Mesenchymal stem cell (in vitro differentiated cells and primary cell): ENCODE results near the gene TANC1.
A peak's percentile ranks its signal among the peaks of the same experiment; 100 is the strongest.

ENCODE experiments used
- DNase-seq: peaks from one replicate; pipeline ENCODE4 v3.0.0-alpha.2; 2013
- H2AFZ ChIP-seq: one replicate; pipeline ENCODE4 v1.6.1; 2013; ENCODE audit warnings: low read depth, mild to moderate bottlenecking, control low read depth, inconsistent platforms, low read length, moderate library complexity
- H2AK5ac ChIP-seq: 2 replicates; pipeline ENCODE4 v1.6.1; 2013; ENCODE audit warnings: low read length, moderate library complexity, mild to moderate bottlenecking, inconsistent platforms; ENCODE audit not compliant: severe bottlenecking
- H2BK120ac ChIP-seq: one replicate; pipeline ENCODE4 v1.6.1; 2013; ENCODE audit warnings: low read depth, mild to moderate bottlenecking, inconsistent platforms, low read length, moderate library complexity
- H2BK12ac ChIP-seq, 2 experiments: one replicate each; pipeline ENCODE4 v1.6.1; 2013; ENCODE audit warnings: inconsistent platforms in 2 of 2, low read length in 2 of 2, mild to moderate bottlenecking in 2 of 2, moderate library complexity in 2 of 2, control low read depth in 1 of 2
- H2BK15ac ChIP-seq: one replicate; pipeline ENCODE4 v1.6.1; 2013; ENCODE audit warnings: mild to moderate bottlenecking, low read depth, inconsistent platforms; ENCODE audit not compliant: poor library complexity, severe bottlenecking
- H2BK5ac ChIP-seq: 2 replicates; pipeline ENCODE4 v1.6.1; 2013; ENCODE audit warnings: low read depth, mild to moderate bottlenecking, low read length, control low read depth, inconsistent platforms; ENCODE audit not compliant: poor library complexity, severe bottlenecking
- H3K14ac ChIP-seq, 2 experiments: one replicate each; pipeline ENCODE4 v1.6.1; 2013; ENCODE audit warnings: inconsistent platforms in 2 of 2, low read length in 2 of 2, control low read depth in 1 of 2, mild to moderate bottlenecking in 1 of 2, moderate library complexity in 1 of 2
- H3K18ac ChIP-seq, 2 experiments: one replicate each; pipeline ENCODE4 v1.6.1; 2013; ENCODE audit warnings: inconsistent platforms in 2 of 2, low read length in 2 of 2, control low read depth in 1 of 2, low read depth in 1 of 2, mild to moderate bottlenecking in 1 of 2
- H3K23ac ChIP-seq, 2 experiments: one replicate each; pipeline ENCODE4 v1.6.1; 2013; ENCODE audit warnings: inconsistent platforms in 2 of 2, low read length in 2 of 2, mild to moderate bottlenecking in 2 of 2, moderate library complexity in 2 of 2, control low read depth in 1 of 2
- H3K27ac ChIP-seq: 2 replicates; pipeline ENCODE4 v1.5.1; 2013; ENCODE audit warnings: mild to moderate bottlenecking, moderate library complexity, low read length, control low read depth, inconsistent platforms; ENCODE audit not compliant: poor library complexity, severe bottlenecking
- H3K27me3 ChIP-seq, 2 experiments: 2 replicates each; pipeline versions ENCODE4 v1.6.1 to v1.7.0; 2013; ENCODE audit warnings: low read length in 2 of 2, mild to moderate bottlenecking in 2 of 2, moderate library complexity in 2 of 2, control low read depth in 1 of 2, inconsistent platforms in 1 of 2; ENCODE audit not compliant: control insufficient read depth in 1 of 2, insufficient read depth in 1 of 2
- H3K36me3 ChIP-seq, 2 experiments: 2 replicates each; pipeline versions ENCODE4 v1.6.1 to v1.7.0; 2013; ENCODE audit warnings: low read length in 2 of 2, control low read depth in 1 of 2, inconsistent platforms in 1 of 2, low read depth in 1 of 2, mild to moderate bottlenecking in 1 of 2; ENCODE audit not compliant: insufficient read depth in 2 of 2, control insufficient read depth in 1 of 2
- H3K4ac ChIP-seq, 2 experiments: one replicate each; pipeline ENCODE4 v1.6.1; 2013; ENCODE audit warnings: inconsistent platforms in 2 of 2, low read length in 2 of 2, mild to moderate bottlenecking in 2 of 2, moderate library complexity in 2 of 2, control low read depth in 1 of 2, low read depth in 1 of 2
- H3K4me1 ChIP-seq: 2 replicates; pipeline ENCODE4 v1.6.1; 2013; ENCODE audit warnings: low read depth, low read length, control low read depth; ENCODE audit not compliant: control insufficient read depth, insufficient read depth
- H3K4me2 ChIP-seq: 2 replicates; pipeline ENCODE4 v1.6.1; 2013; ENCODE audit warnings: low read length, mild to moderate bottlenecking, inconsistent platforms; ENCODE audit not compliant: poor library complexity, severe bottlenecking
- H3K4me3 ChIP-seq, 2 experiments: 2 replicates each; pipeline versions ENCODE4 v1.5.1 to v1.7.0; 2013; ENCODE audit warnings: low read length in 2 of 2, mild to moderate bottlenecking in 2 of 2, control low read depth in 1 of 2, low read depth in 1 of 2; ENCODE audit not compliant: insufficient read depth in 1 of 2
- H3K79me1 ChIP-seq: replicated peaks from 2 replicates; pipeline ENCODE4 v1.6.1; 2013; ENCODE audit warnings: mild to moderate bottlenecking, control low read depth, low read length, inconsistent platforms; ENCODE audit not compliant: poor library complexity, severe bottlenecking
- H3K9ac ChIP-seq: 2 replicates; pipeline ENCODE4 v1.7.0; 2013; ENCODE audit warnings: mild to moderate bottlenecking, low read length, moderate library complexity
- H3K9me3 ChIP-seq: 2 replicates; pipeline ENCODE4 v1.7.0; 2013; ENCODE audit warnings: mild to moderate bottlenecking, low read length; ENCODE audit not compliant: control insufficient read depth
- H4K8ac ChIP-seq: one replicate; pipeline ENCODE4 v1.6.1; 2013; ENCODE audit warnings: inconsistent platforms, mild to moderate bottlenecking, low read length, moderate library complexity
- H4K91ac ChIP-seq: one replicate; pipeline ENCODE4 v1.6.1; 2013; ENCODE audit warnings: mild to moderate bottlenecking, low read length, inconsistent platforms
- WGBS: methylation state at CpG from one replicate; pipeline ENCODE4 v1.1.7; 2013; ENCODE audit warnings: mixed read lengths; 5-methylcytosine and 5-hydroxymethylcytosine counted together

The TANC1 gene

GRCh38 chr2:158936978-158937377 lies 31.5 kb upstream of the TANC1 start:
- no peaks in the 10 kb centered on the region for H3K27me3 ChIP-seq
- no peaks in the 10 kb centered on the region for H3K79me1 ChIP-seq
- H2BK5ac ChIP-seq, result no peak overlapping the region
- peak overlapping the region; percentile 11 for H3K27ac ChIP-seq
- no peaks in the 10 kb centered on the region for H3K9me3 ChIP-seq
- H3K4me3 ChIP-seq, result no peak overlapping the region
- H4K91ac ChIP-seq, result no peak overlapping the region
- H2BK120ac ChIP-seq, result no peak overlapping the region
- 0% methylated on average over 1 of the region's 2 CpGs for WGBS
- DNase-seq, result peak; percentile 95
- H3K36me3 ChIP-seq, result no peaks in the 10 kb centered on the region
- H3K18ac ChIP-seq, result no peak overlapping the region
- H3K14ac ChIP-seq, result no peak overlapping the region
- H3K4ac ChIP-seq, result no peak overlapping the region
- no peaks in the 10 kb centered on the region for H3K4me1 ChIP-seq
- H3K9ac ChIP-seq, result peak overlapping the region; percentile 8
- no peak overlapping the region for H2AFZ ChIP-seq
- H2BK15ac ChIP-seq, result no peak overlapping the region
- no peak overlapping the region for H3K4me2 ChIP-seq
- peak overlapping the region; percentile 42 for H4K8ac ChIP-seq
- no peak overlapping the region for H3K23ac ChIP-seq
- no peak overlapping the region for H2AK5ac ChIP-seq
- H2BK12ac ChIP-seq, result peak overlapping the region in 1 of 2 experiments; percentile 63

DNA sequence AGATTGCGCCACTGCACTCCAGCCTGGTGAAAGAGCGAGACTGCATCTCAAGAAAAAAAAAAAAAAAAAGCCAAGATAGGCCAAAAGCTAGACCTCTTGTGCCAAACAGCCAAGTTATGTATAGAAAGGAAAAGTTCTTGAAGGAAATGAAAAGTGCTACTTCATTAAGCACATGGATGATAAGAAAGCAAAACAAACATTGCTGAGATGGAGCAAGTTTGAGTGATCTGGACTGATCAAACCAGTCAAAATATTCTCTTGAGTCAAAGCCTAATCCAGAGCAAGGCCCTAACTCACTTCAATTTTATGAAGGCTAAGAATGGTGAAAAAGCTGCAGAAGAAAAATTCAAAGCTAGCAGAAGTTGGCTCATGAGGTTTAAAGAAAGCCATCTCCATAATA lies 28.1 kb upstream of the TANC1 start:
- no peak overlapping the region for H2AK5ac ChIP-seq
- no peak overlapping the region for H4K8ac ChIP-seq
- H3K4me1 ChIP-seq, result no peaks in the 10 kb centered on the region
- H2BK120ac ChIP-seq, result no peak overlapping the region
- H3K9ac ChIP-seq, result no peak overlapping the region
- WGBS, result 100% methylated on average over 2 of the region's 2 CpGs
- H2BK15ac ChIP-seq, result no peak overlapping the region
- no peak overlapping the region for H3K4me3 ChIP-seq
- H2AFZ ChIP-seq, result no peak overlapping the region
- H3K27me3 ChIP-seq, result no peaks in the 10 kb centered on the region
- DNase-seq, result no peak
- H3K14ac ChIP-seq, result no peak overlapping the region
- H3K9me3 ChIP-seq, result peaks cover 6% of the 10 kb centered on the region
- no peak overlapping the region for H4K91ac ChIP-seq
- H2BK5ac ChIP-seq, result no peak overlapping the region
- no peak overlapping the region for H3K4ac ChIP-seq
- no peak overlapping the region for H3K4me2 ChIP-seq
- H3K36me3 ChIP-seq, result no peaks in the 10 kb centered on the region
- no peak overlapping the region for H3K27ac ChIP-seq
- no peaks in the 10 kb centered on the region for H3K79me1 ChIP-seq
- H3K18ac ChIP-seq, result no peak overlapping the region
- no peak overlapping the region for H2BK12ac ChIP-seq
- H3K23ac ChIP-seq, result no peak overlapping the region

DNA sequence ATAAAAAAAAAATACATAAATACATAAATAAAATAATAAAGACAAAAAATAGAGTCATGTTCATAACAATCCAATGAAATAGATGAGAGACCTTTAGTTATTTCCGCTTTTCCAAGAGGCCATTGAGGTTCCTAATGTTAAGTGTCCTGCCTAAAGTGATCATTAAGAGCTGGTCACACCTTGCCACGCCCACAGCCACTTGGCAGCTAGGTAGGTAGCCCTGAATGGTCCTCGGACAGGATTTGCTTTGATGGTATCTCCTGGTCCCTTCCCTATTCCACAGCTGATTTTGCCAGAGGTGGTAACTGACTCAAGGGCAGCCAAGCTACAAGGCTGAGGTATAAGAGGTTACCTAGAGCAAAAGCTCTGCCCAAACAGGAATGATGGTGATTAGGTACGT lies 24.5 kb upstream of the TANC1 start:
- Histone ChIP-seq H3K79me1 (no peaks in the 10 kb centered on the region), H2BK15ac (peak overlapping the region; percentile 26), H4K91ac (no peak overlapping the region), H3K4me2 (no peak overlapping the region), H3K14ac (no peak overlapping the region), H2AK5ac (no peak overlapping the region), H3K4me3 (no peak overlapping the region), H2AFZ (no peak overlapping the region), H4K8ac (no peak overlapping the region), H3K18ac (no peak overlapping the region), H3K27ac (no peak overlapping the region), H3K23ac (no peak overlapping the region), H3K4ac (no peak overlapping the region), H2BK5ac (no peak overlapping the region), H2BK120ac (no peak overlapping the region), H3K27me3 (no peaks in the 10 kb centered on the region), H3K9me3 (peaks cover 6% of the 10 kb centered on the region), H3K9ac (no peak overlapping the region), H3K36me3 (no peaks in the 10 kb centered on the region), H3K4me1 (no peaks in the 10 kb centered on the region), H2BK12ac (peak overlapping the region in 1 of 2 experiments; percentile 33)
- DNase-seq, result no peak
- 96% methylated on average over 4 of the region's 4 CpGs for WGBS

DNA sequence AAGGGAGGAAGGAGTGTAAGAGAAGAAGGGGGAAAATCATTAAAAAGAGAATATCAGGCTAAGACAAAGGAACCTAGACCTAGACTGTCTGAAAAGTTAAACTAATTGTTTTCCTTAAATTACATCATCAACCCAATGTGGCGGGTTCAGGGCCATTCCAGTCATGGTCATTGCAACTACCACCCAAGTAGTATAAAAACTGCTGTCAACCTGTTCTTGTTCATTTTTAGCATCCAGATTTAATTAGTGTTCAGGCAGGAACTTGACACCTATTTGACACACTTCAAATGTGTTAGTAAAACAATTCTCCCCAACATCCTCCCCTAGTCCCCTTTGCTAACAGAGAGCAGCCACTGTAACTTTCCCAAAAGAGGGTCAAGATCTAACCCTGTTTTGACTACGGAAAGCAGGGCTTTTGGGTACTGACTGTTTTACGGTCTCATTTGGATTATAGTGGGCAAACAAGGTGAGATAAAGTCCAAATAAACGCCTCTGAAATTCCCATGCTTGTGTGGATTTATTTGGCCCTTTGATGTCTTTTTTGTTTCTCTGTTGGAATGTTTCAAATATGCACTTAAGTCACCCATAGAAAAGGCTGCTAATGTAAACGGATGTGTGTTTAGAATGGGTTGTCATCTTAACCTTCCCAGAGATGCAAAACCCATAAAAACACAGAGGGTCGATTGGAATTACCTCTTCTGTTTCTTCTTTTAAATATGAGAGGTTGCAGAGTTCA lies 19.3 kb upstream of the TANC1 start:
- H3K36me3 ChIP-seq, result no peaks in the 10 kb centered on the region
- peaks cover 6% of the 10 kb centered on the region for H3K9me3 ChIP-seq
- peak overlapping the region in 1 of 2 experiments; percentile 5 for H2BK12ac ChIP-seq

More for the DNA sequence above, 19.3 kb upstream of the TANC1 start:
- H3K27ac ChIP-seq, result no peak overlapping the region
- H2AFZ ChIP-seq, result no peak overlapping the region
- H2BK15ac ChIP-seq, result no peak overlapping the region
- no peak overlapping the region for H4K8ac ChIP-seq
- no peak overlapping the region for H2AK5ac ChIP-seq
- no peak for DNase-seq
- peaks cover 5% of the 10 kb centered on the region for H3K4me1 ChIP-seq
- H4K91ac ChIP-seq, result no peak overlapping the region
- H3K23ac ChIP-seq, result no peak overlapping the region
- H2BK120ac ChIP-seq, result no peak overlapping the region
- no peak overlapping the region for H2BK5ac ChIP-seq
- H3K4me2 ChIP-seq, result no peak overlapping the region
- H3K4ac ChIP-seq, result no peak overlapping the region
- H3K9ac ChIP-seq, result no peak overlapping the region
- H3K14ac ChIP-seq, result no peak overlapping the region
- no peak overlapping the region for H3K4me3 ChIP-seq
- H3K18ac ChIP-seq, result peak overlapping the region in 1 of 2 experiments; percentile 16
- no peaks in the 10 kb centered on the region for H3K27me3 ChIP-seq
- WGBS, result 46% methylated on average over 6 of the region's 6 CpGs
- H3K79me1 ChIP-seq, result no peaks in the 10 kb centered on the region
